T-helper 2 cell treated with Interferon-gamma antibody and Interleukin-4, amounts not matched to agents 5 μg/mL and 100 μg/mL, for 36 hours (primary cell): ENCODE data around the gene ERVK3-1.
A peak's percentile ranks its signal among the peaks of the same experiment; 100 is the strongest.

Source experiments
- DNase-seq: peaks from one replicate; pipeline ENCODE4 v3.0.0; 2021; ENCODE audit warnings: low spot score
- H3K27ac Mint-ChIP-seq: one replicate; pipeline ENCODE4 v1.8.0; 2021; ENCODE audit warnings: mild to moderate bottlenecking, mixed read lengths
- H3K27me3 Mint-ChIP-seq: one replicate; pipeline ENCODE4 v1.8.0; 2021; ENCODE audit warnings: low read depth, mixed read lengths
- H3K36me3 Mint-ChIP-seq: one replicate; pipeline ENCODE4 v1.8.0; 2021; ENCODE audit warnings: low read depth, mixed read lengths
- H3K4me1 Mint-ChIP-seq: one replicate; pipeline ENCODE4 v1.8.0; 2021; ENCODE audit warnings: low read depth, mixed read lengths
- H3K4me3 Mint-ChIP-seq: one replicate; pipeline ENCODE4 v1.8.0; 2022; ENCODE audit warnings: mild to moderate bottlenecking, moderate library complexity, mixed read lengths
- H3K9me3 Mint-ChIP-seq: one replicate; pipeline ENCODE4 v1.8.0; 2021; ENCODE audit warnings: mixed read lengths

Gene ERVK3-1

GRCh38 chr19:58317476-58318072 is 12.4 kb downstream of the ERVK3-1 start:
- Mint-ChIP-seq H3K9me3 (no peaks in the 10 kb centered on the region), H3K27ac (no peak overlapping the region), H3K4me1 (no peaks in the 10 kb centered on the region), H3K27me3 (no peaks in the 10 kb centered on the region), H3K36me3 (peaks cover 25% of the 10 kb centered on the region), H3K4me3 (no peak overlapping the region)
- no peak for DNase-seq

GRCh38 chr19:58318297-58318696 is 13.1 kb downstream of the ERVK3-1 start:
- DNase-seq, result no peak
- Mint-ChIP-seq H3K27ac (no peak overlapping the region), H3K36me3 (peaks cover 21% of the 10 kb centered on the region), H3K27me3 (no peaks in the 10 kb centered on the region), H3K9me3 (no peaks in the 10 kb centered on the region), H3K4me3 (no peak overlapping the region), H3K4me1 (no peaks in the 10 kb centered on the region)

- Mint-ChIP-seq H3K9me3 (no peaks in the 10 kb centered on the region), H3K27ac (no peak overlapping the region), H3K4me3 (no peak overlapping the region), H3K36me3 (peaks cover 14% of the 10 kb centered on the region), H3K27me3 (no peaks in the 10 kb centered on the region), H3K4me1 (no peaks in the 10 kb centered on the region)
- no peak for DNase-seq
These were observed 14.1 kb downstream of the ERVK3-1 start for GRCh38 chr19:58319241-58319640.

- DNase-seq, result no peak
- H3K36me3 Mint-ChIP-seq, result no peaks in the 10 kb centered on the region
- peaks cover 9% of the 10 kb centered on the region for H3K4me1 Mint-ChIP-seq
- H3K9me3 Mint-ChIP-seq, result no peaks in the 10 kb centered on the region
- H3K27ac Mint-ChIP-seq, result no peak overlapping the region
- H3K27me3 Mint-ChIP-seq, result no peaks in the 10 kb centered on the region
- no peak overlapping the region for H3K4me3 Mint-ChIP-seq
These were observed 20.3 kb downstream of the ERVK3-1 start for GRCh38 chr19:58325311-58326022.

GRCh38 chr19:58326501-58326913 is 21.3 kb downstream of the ERVK3-1 start:
- Mint-ChIP-seq H3K4me3 (no peak overlapping the region), H3K9me3 (no peaks in the 10 kb centered on the region), H3K27ac (no peak overlapping the region), H3K4me1 (peaks cover 9% of the 10 kb centered on the region), H3K36me3 (peaks cover 2% of the 10 kb centered on the region), H3K27me3 (no peaks in the 10 kb centered on the region)
- no peak for DNase-seq

GRCh38 chr19:58326914-58327726 is 21.9 kb downstream of the ERVK3-1 start, which contains the start of gene ZSCAN22:
Gene ZSCAN22 (plus strand): TSS chr19:58326994. CDS start chr19:58334803, 7,809 bp downstream.
- no peaks in the 10 kb centered on the region for H3K9me3 Mint-ChIP-seq
- no peaks in the 10 kb centered on the region for H3K27me3 Mint-ChIP-seq
- peak; percentile 93 for DNase-seq
- peaks cover 2% of the 10 kb centered on the region for H3K36me3 Mint-ChIP-seq
- H3K4me3 Mint-ChIP-seq, result no peak within 1 kb of the TSS
- no peak within 1 kb of the TSS for H3K27ac Mint-ChIP-seq
- peaks cover 9% of the 10 kb centered on the region for H3K4me1 Mint-ChIP-seq

GRCh38 chr19:58328999-58329398 is 23.8 kb downstream of the ERVK3-1 start:
- no peak for DNase-seq
- Mint-ChIP-seq H3K36me3 (peaks cover 2% of the 10 kb centered on the region), H3K9me3 (no peaks in the 10 kb centered on the region), H3K4me1 (peaks cover 9% of the 10 kb centered on the region), H3K4me3 (no peak overlapping the region), H3K27ac (no peak overlapping the region), H3K27me3 (no peaks in the 10 kb centered on the region)

- no peak for DNase-seq
- Mint-ChIP-seq H3K4me1 (peaks cover 9% of the 10 kb centered on the region), H3K4me3 (no peak overlapping the region), H3K27me3 (no peaks in the 10 kb centered on the region), H3K9me3 (no peaks in the 10 kb centered on the region), H3K27ac (no peak overlapping the region), H3K36me3 (peaks cover 11% of the 10 kb centered on the region)
These were observed 25.3 kb downstream of the ERVK3-1 start for GRCh38 chr19:58330458-58330857.

GRCh38 chr19:58332697-58333096 is 27.5 kb downstream of the ERVK3-1 start:
- Mint-ChIP-seq H3K27me3 (no peaks in the 10 kb centered on the region), H3K9me3 (no peaks in the 10 kb centered on the region), H3K4me3 (no peak overlapping the region), H3K27ac (no peak overlapping the region), H3K4me1 (peaks cover 9% of the 10 kb centered on the region), H3K36me3 (peaks cover 18% of the 10 kb centered on the region)
- no peak for DNase-seq

- Mint-ChIP-seq H3K9me3 (peaks cover 2% of the 10 kb centered on the region), H3K4me1 (no peaks in the 10 kb centered on the region), H3K36me3 (peaks cover 35% of the 10 kb centered on the region), H3K4me3 (no peak overlapping the region), H3K27ac (no peak overlapping the region), H3K27me3 (no peaks in the 10 kb centered on the region)
- no peak for DNase-seq
These were observed 29.6 kb downstream of the ERVK3-1 start for GRCh38 chr19:58334691-58335249.

GRCh38 chr19:58335630-58336029 is 30.5 kb downstream of the ERVK3-1 start:
- Mint-ChIP-seq H3K9me3 (peaks cover 4% of the 10 kb centered on the region), H3K36me3 (peaks cover 40% of the 10 kb centered on the region)

GRCh38 chr19:58336216-58336615 is 31.0 kb downstream of the ERVK3-1 start:
- Mint-ChIP-seq H3K36me3 (peaks cover 41% of the 10 kb centered on the region), H3K27ac (no peak overlapping the region), H3K27me3 (no peaks in the 10 kb centered on the region), H3K4me1 (no peaks in the 10 kb centered on the region), H3K9me3 (peaks cover 4% of the 10 kb centered on the region), H3K4me3 (no peak overlapping the region)
- DNase-seq, result no peak

More at GRCh38 chr19:58335630-58336029, 30.5 kb downstream of the ERVK3-1 start:
- no peaks in the 10 kb centered on the region for H3K4me1 Mint-ChIP-seq
- H3K27me3 Mint-ChIP-seq, result no peaks in the 10 kb centered on the region
- no peak overlapping the region for H3K4me3 Mint-ChIP-seq
- no peak overlapping the region for H3K27ac Mint-ChIP-seq
- no peak for DNase-seq

- no peak for DNase-seq
- Mint-ChIP-seq H3K4me1 (no peaks in the 10 kb centered on the region), H3K27me3 (no peaks in the 10 kb centered on the region), H3K27ac (no peak overlapping the region), H3K4me3 (no peak overlapping the region), H3K36me3 (peaks cover 42% of the 10 kb centered on the region), H3K9me3 (peaks cover 4% of the 10 kb centered on the region)
These were observed 31.6 kb downstream of the ERVK3-1 start for GRCh38 chr19:58336820-58337219.

- Mint-ChIP-seq H3K36me3 (peaks cover 45% of the 10 kb centered on the region), H3K4me3 (no peak overlapping the region), H3K27me3 (no peaks in the 10 kb centered on the region), H3K27ac (no peak overlapping the region), H3K9me3 (peaks cover 4% of the 10 kb centered on the region), H3K4me1 (no peaks in the 10 kb centered on the region)
- DNase-seq, result no peak
These were observed 33.2 kb downstream of the ERVK3-1 start for GRCh38 chr19:58338336-58338735.
